M059J (cell line): ENCODE data around the gene PRR23E. TPM values are rescaled to one million over a fixed set of nuclear protein-coding genes. Genes with fewer than 3 reads are reported as not detected.

ENCODE experiments used
- DNase-seq: peaks from one replicate; pipeline ENCODE4 v3.0.0-alpha.2; 2012; ENCODE audit warnings: low read depth
- total RNA-seq: library from RNA; depleted of rRNA; stranded (reverse); fragments of >200 nt; shearing (Covaris generic); gene quantifications from 2 replicates; pipeline ENCODE4 v1.2.3, GENCODE V29; 2014

Gene PRR23E
- total RNA-seq, 1 experiment from 2014 or later: not detected

DNA sequence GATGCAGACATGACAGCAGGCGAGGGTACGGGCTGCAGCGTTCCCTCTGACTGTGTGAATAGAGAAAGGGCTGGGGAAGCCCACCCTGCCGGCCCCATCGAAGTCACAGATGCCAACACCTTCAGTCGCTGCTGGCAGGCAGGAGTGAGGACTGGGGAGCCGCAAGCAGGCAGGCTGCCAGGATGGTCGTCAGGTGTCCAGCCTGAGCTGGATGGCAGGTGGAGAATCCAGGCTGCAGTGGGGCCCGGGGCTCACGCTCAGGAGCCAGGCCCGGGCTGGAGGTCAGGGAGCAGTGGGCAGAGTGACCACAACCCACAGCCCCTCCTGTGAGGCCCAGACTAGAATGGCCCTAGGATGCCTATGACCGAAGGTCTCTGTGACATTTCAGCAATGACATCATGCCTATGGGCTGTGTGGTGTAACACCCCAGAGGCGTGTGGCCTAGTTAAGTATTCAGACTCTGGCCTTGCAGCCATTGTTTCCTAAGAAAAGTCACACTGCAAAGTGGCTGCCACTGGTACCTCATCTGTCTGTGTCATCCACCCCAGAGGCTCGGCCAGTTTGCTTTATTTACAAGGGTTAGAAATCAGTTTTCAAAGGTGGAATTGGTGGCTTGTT is 15.7 kb downstream of the PRR23E start:
- DNase-seq: no peak

- DNase-seq: no peak
Observed at GRCh38 chr3:127209155-127209839, 16.4 kb downstream of the PRR23E start.

DNA sequence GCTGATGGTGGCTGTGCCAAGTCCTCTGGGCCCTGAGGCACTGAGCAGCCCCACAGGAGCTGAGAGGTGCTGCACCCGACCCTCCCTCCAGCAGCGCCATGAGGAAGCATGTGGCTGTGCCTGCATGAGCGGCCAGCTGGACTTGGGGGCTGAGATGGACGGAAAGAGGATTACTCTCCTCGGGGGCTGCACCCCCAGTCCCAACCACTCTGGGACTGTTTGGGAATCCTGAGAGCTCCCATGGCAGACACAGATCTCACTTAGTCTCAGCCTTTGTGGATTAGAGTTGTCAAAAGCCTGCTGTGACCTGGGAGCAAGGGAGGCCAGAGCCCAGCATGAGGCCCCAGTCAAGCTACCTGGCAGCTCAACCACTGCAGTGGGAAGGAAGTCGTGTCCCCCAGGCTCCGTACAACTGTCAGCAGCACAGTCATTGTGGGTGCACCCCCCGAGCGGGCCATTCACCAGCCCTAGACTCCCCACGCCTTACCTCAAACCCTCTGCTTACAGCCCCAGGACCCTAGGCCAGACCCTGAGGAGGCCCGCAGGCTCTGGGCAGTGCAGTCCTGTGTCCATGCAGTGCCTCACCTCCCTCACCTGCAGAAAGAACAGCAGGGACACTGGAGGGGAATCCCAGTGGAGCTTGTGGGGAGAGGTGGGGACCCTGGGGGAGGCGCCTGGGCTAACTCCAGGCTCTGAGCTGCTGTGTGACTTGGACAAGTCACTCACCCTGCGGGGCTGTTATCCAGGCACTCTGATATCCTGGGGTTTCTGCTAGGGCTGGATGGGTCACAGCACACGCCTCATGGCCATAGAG is 17.1 kb downstream of the PRR23E start:
- DNase-seq: no peak

DNA sequence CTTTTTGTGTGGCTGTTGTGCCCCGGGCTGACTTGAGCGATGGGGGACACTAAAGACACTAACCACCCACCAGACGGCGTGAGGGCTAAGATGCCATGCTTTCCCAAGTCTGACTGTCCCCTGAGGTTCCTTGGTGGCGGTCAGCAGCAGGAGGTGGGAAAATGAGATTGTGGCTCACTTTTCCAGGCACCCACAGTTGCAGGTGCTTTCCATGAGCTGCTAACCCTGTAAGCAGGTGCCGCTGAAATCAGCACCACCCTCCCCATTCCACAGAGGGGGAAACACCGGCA is 17.7 kb downstream of the PRR23E start:
- no peak for DNase-seq

DNA sequence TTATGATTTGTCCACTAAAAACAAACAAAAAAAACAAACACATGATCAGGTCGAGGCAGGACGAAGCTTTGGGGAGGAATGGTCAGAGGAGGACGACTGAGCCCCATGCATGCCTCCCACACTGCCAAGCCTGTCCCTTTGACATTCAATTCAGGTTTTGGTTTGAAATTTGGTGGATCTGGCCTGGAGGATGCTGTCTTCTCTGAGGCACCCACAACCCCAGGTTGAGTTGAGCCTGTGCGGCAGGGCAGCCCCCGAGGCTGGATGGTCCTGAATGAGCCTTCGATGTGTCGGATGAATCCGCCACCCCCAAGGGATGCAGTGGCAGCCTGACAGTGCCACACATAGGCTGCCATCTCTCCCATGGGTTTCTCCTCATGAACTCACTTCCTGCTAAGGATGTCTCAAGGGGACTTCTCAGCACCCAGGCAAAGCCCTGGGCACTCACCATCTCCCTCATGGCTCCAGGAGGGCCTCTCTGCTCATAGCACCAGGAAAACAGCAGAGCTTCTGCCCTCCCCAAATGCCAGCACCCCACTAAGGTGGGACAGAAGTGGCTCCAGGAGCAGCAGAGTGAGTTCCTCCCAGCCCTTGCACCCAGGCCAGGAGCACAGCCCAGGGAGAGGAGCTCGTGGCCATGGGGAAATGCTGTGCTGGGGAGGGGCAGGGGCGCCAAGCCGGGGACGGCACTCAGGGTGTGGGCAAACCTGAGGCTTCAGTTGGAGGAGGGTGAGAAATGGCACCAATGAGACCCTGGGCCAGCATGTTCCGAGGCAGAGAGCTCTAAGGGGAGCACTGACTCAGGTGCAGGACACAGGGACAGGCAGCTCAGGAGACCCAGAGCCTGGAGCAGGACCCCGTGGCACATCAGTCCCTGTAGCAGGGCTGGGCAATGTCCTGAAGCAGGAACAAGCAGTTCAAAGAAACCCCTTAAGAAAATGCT is 18.5 kb downstream of the PRR23E start:
- no peak for DNase-seq

DNA sequence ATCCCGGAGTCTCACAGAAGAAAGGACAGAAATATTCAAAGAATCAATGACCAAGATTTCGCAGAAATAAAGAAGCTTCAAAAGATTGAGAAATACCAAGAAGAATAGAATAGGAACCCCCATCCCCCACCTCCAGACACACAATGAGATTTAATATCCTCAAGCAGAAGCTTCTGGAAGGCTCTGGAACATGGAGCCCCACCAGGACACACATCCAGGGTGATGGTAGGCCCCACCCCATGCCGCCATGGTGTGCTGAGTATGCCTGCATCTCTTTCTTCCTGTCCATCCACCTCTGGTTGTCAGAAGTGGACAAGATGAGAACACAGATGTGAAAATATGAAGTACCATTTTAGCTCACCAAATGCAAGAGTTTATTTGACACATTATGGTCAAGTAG is 19.3 kb downstream of the PRR23E start:
- no peak for DNase-seq

DNA sequence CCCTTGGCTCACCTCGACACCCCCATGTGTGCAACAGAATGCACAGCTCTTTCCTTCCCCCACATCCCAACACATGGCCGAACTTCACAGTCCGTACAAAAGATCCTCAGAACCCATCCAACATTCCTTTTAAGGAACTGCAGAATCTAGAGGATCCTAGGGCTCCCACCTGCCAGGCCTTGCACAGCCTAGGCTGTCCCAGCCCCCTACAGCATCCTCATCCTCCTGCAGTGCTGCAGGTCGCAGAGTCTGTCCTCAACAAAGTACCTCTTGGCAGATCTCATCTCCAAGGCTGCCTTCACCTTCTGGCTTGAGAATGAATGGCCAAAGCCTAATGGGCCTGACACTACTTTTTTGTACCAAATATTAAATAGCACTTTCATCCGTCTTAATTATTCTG is 19.8 kb downstream of the PRR23E start:
- DNase-seq: no peak

DNA sequence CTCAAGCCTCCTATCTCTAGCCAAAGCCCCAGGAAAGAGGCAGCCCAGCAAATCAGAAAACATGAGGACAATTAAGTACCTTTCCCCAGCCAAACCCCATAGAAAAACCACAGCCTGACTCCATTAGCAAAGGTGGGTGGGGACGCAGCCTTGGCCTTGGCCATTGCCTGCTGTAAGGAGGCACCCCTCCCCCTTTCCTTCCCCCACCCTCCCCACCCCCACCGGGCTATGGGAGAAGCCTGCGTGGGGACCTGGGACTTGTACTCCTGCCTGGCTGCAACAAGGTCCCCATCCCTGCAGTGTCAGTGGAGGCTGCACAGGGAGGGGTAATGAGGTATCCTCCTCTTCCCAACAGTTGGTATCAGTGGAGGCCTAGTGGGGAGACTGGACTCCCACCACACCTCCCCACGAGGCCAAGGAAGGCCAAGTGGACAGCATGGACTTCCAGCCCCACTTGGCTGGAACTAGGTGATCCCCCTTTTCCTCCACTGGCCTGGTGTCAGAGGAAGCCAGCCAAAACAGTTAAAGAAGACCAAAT is 20.5 kb downstream of the PRR23E start:
- no peak for DNase-seq

- peak; percentile 40 for DNase-seq
Observed at GRCh38 chr3:127214975-127215374, 22.0 kb downstream of the PRR23E start.

- no peak for DNase-seq
Observed at GRCh38 chr3:127215714-127216414, 22.9 kb downstream of the PRR23E start.

DNA sequence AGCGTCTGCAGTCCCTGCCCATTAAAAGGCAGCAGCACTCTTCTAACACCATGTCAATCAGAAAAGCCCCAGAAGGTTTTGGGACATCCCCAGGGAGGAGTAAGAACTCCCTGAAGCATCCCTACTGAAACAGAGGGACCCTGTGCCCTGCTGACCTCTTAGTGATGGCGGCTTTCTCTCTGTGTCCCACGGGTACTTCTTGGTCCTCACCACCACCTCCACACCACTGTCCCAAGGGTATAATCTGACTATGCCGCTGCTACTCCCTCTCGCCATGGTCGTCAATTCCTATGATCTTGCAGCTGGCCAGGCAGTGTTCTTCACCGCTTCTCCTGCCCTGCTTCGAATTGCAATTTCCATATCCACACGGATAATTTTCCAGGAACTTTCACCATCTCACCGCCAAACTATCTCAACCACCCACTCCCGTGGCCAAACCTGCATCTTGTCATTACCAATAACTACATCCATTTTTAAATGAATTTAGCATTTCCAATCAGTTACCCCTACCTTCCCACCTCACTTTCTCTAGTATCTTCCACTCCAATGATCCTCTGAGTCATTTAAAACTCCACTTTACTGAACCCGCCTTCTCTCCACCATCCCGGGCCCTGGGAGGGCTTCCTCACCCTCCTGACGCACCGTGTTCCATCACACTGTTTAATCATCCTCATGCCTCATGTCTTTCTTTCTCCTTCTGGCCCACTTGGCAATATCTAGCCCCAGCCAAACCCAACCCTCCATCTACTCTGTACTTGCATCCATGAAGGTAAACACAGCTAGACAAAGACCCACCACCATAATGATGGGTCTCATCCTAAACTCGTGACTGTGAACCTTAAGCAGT is 23.7 kb downstream of the PRR23E start:
- DNase-seq: peak; percentile 88

- peak; percentile 97 for DNase-seq
Observed at GRCh38 chr3:127217596-127218453, 24.9 kb downstream of the PRR23E start.

DNA sequence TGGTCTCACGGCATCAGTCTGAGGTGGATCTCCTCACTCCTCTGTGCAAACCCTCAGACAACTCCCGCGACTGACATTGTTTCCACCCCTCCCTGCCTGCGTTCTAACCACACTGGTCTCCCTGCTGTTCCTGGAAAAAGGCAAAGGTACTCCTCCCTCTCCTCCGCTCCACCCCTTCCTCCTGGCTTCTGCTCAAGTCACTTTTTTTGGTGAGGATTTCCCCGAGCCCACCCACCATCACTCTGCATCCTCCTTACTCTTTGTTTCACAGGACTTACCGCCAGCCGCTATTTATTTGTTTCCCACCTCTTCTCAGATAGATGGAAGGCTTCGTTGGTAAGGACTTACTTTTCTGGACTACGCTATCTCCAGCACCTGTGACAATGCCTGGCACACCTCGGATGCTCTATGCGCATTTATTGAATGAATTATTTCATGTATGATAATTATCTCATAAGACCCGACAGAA is 25.6 kb downstream of the PRR23E start:
- DNase-seq: no peak

- peak; percentile 26 for DNase-seq
Observed at GRCh38 chr3:127220497-127220896, 27.6 kb downstream of the PRR23E start.

- no peak for DNase-seq
Observed at GRCh38 chr3:127221037-127221436, 28.1 kb downstream of the PRR23E start.

GRCh38 chr3:127221446-127222035 is 28.6 kb downstream of the PRR23E start:
- no peak for DNase-seq

- no peak for DNase-seq
Observed at GRCh38 chr3:127222163-127222562, 29.2 kb downstream of the PRR23E start.

DNA sequence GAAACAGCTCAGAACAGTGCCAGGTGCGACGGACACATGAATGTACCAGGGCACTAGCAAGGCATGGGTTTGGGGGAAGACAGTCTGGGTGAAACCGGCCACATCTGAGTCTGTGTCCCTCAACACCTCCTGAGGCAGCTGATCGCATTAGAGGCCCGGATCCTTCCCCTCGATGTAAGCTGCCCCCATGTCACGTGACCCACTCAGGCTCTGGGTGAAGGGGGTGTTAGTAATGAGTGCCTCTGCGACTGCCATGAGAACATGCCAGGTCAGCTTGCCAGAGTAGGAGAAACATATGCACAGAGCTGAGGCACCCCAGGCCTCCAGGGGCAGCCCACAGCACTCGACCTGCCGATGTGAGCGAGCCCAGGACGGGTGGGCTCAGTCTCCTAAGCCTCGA is 29.7 kb downstream of the PRR23E start:
- DNase-seq: no peak

DNA sequence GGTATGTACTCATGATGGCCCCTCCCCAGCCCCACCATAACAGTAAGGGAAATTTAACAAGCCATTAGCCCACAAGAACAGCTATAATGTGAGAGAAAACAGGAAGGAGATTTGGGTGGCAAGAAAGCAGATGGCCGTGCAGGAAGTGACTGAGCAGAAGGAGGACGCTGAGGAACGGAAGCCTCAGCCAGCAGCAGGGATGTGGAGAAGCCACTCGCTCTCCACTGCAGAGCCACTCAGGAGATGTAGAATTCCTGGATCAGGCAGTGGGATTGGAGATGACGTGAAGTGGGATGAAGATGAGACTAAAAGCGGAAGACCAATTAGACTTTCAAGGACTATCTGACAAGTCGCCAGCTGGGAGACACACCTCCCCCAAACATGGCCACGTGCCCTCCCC is 31.2 kb downstream of the PRR23E start:
- no peak for DNase-seq
